HT-29 (cell line): ENCODE data around the gene CD93. TPM values are rescaled to one million over a fixed set of nuclear protein-coding genes. Genes with fewer than 3 reads are reported as not detected.

Source experiments
- DNase-seq: peaks from one replicate; pipeline ENCODE4 v3.0.0-alpha.2; 2015; ENCODE audit warnings: low spot score
- total RNA-seq: library from RNA; depleted of rRNA; stranded (reverse); fragments of >200 nt; shearing (Covaris generic); gene quantifications from 2 replicates; pipeline ENCODE4 v1.2.3, GENCODE V29; 2014

The CD93 gene
- total RNA-seq, 1 experiment from 2014 or later, result not detected

GRCh38 chr20:23099791-23100719 is 13.9 kb upstream of the CD93 start:
- no peak for DNase-seq

- DNase-seq, result no peak
Observed at GRCh38 chr20:23097636-23098580, 11.8 kb upstream of the CD93 start.

DNA sequence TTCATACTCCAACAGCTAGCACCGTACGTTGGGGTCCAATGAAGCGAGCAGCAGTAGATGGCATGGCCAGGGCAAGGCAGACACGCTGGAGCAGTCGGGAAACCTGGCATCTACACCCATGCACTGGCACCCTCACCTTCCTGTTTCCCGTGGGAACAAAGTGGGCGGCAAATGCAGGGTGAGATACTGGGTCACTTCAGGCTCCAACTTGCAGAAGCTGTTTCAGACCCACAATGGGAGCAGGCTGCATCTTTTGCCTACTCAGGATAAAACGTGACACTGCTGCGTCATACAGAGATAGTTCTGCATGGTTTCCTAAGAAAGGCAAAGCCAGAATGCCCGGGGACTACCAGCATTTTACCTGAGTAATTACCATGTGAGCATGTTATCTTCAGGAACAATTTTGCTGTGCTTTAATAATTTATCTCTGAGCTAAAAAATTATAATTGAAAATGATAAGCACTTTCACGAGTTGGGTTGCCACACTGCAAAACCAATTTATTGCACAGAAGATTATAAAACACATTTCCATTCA is 10.9 kb upstream of the CD93 start:
- no peak for DNase-seq

GRCh38 chr20:23096097-23096496 is 10.0 kb upstream of the CD93 start:
- DNase-seq, result no peak

- DNase-seq, result no peak
Observed at GRCh38 chr20:23095499-23095898, 9.4 kb upstream of the CD93 start.

DNA sequence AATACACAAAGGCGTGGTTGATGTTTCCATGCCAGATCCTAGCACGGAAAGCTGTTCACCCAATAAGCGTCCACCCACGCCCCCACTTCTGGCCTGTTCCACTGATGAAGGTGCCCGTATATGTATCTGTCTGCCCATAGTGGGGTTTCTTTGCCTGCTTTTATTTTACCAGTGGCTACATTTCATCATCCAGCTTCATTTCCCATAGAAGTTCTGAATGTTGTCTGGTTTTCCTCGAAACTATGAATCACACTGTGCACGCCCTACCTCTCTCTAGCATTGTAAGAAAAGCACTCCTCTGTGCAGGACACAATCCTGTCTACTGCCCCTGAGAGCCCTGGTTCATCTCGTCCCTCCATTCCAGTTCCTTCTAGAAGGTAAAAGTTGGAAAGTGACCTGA is 8.8 kb upstream of the CD93 start:
- DNase-seq, result no peak

DNA sequence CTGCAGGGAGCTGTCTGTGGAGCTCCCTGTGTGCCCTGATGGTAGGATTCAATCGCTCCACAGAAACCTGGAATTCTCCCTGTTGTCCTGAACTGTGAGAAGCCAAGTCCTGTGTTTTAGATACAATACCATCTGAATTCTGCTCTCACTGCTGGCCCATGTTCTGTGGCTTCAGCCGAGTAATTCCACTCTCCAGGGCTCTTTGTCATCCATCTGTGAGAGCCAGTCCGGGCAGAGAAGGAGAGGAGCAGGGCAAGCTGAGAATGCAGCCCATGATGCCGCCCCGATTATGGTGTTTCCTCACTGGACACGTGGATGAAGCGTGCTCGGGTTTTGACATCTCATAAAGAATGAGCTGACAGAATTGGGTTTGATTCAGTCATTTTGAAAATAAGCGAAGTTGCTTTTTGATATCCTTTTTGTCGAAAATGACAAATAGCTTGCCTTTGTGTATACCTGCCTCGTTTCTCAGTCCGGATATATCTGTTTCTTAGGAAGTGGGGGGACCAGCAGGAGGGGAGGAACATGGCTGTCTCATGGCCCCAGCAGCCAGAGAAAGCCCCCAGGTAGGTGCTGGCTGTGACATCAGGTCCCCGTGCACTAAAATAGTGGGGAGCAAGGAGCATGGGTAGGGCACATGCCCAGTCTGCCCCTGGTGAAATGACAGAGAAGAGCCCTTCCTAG is 8.2 kb upstream of the CD93 start:
- no peak for DNase-seq

GRCh38 chr20:23093613-23094012 is 7.5 kb upstream of the CD93 start:
- DNase-seq, result no peak

GRCh38 chr20:23092861-23093495 is 6.9 kb upstream of the CD93 start:
- no peak for DNase-seq

- no peak for DNase-seq
Observed at GRCh38 chr20:23092384-23092756, 6.2 kb upstream of the CD93 start.

DNA sequence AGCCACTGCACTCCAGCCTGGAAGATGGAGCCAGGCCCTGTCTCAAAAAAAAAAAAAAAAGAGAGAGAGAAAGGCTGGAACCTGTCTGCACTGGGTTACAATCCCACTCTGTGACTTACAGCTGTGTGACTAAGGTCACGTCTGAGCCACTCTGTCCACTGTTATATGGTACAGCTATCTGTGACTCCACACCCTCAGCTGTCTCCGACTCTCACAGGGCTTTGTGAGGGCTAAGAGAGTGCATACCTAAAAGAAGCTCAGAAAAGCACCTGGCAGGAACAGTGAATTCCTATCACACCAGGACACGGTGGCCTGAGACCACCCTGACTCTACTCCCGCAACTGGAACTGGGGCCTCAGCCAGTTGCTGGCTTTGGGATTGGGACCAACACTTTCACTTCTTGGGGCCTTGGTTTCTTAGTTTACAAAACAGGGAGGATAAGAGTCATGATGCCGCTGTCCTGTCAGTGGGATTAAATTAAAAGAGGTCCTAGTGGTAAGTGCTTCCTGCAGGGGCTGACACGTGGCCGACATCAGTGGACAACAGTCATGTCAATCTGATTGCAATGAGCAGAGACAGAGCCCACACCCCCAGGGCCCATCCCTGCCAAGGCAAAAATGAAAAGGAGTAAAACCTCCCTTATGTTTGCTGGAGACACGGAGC is 5.7 kb upstream of the CD93 start:
- no peak for DNase-seq

- DNase-seq, result no peak
Observed at GRCh38 chr20:23090878-23091277, 4.8 kb upstream of the CD93 start.

- no peak for DNase-seq
Observed at GRCh38 chr20:23090147-23090546, 4.0 kb upstream of the CD93 start.

DNA sequence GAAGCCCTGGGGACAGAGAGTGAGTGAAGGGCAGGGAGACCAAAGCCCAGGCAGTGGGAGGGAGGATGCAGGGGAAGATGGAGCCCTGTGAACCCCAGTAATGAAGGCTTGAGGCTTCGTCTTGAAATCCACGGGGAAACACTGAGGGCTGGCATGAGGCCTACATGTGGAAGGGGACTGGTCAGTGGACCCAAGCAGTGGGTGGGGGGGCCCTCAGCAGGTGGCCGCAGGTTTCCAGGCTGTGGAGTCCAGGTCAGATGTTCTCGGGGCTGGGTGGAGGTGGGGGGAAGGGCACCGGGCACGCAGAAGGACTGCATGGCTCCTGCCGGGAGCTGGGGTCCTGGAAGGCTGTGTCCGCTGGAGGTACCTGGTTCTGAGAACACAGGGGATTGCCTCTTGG is 2.7 kb upstream of the CD93 start:
- no peak for DNase-seq

DNA sequence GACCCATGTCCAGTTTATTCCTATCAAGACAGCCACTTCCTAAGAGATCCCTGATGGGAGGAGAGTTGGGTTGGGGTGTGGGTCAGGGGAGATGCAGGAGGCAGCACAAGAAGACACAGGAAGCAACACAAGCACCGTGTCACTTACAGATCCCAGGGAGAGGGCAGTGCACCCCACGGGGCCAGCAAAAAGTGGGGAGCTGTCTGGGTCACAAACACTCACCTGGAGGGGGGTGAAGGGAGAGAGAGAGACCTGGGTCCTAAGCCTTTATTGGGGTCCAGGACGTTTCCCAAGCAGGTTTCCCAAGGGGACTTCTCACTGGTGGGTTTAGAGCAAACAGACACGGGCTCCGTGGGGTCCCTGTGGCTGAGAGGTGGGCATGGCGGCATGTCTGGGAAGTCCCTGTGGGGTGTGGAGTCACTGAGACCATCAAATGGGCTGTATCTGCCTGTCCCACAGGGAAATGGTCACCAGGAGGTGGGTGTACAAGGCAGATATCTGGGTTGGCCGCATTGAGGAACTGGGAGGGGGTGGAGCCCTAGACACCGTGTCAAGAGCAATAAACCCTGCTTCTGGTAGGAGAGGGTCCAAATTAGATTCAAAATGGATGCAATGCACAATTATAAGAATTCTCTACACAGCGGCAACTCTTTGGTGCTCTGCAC is 1.6 kb upstream of the CD93 start:
- DNase-seq, result no peak

- DNase-seq, result no peak
Observed at GRCh38 chr20:23086931-23087411, 847 bp upstream of the CD93 start.

GRCh38 chr20:23085436-23086055 is 578 bp downstream of the CD93 start:
- no peak for DNase-seq

DNA sequence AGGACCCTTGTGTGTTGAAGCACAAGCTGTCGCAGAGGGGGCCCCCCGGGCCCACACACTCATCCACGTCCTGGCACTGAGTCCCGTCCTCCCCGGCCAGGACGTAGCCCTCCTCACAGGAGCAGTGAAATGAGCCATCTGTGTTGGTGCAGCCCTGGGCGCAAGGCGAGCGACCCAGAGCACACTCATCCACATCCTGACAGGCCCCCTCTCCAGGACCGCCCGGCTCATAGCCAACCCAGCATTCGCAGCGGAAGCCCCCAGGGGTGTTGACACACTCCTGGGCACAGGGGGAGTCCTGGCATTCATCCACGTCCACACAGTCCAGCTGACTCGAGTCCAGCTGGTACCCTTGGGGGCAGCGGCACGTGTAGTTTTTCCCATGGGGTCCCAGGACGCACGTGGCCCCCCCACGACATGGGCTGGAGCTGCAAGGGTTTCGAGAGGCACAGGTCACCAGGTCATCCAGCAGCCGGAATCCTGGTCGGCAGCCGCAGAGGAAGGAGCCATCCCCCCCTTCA is 1.2 kb downstream of the CD93 start:
- no peak for DNase-seq

DNA sequence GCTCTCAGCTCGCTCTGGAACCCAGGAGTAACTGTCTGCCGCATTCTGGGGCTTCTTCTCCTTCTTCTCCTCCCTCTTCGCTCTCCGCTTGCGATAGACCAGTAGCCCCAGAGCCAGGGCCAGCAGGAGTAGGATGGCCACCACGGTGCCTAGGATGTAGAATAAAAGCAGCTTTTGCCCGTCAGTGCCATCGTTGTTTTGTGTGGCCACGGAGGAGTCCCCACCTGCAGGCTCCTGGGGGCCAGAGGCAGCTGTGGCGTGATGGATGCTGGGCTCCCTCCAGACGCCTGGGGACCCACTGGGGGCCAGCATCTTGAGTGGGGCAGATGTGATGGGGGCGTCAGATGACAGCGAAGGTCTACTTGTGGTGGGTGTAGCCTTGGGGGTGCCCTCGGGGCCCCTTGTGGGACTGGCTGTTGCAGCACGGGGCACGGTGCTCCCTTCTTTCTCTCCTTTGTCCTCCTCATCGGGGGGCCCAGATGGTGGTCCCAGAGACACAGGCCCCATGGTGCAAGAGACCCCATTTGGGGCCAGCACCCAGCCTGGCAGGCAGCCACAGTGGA is 1.8 kb downstream of the CD93 start:
- DNase-seq, result no peak
